ENCODE results near the gene ARHGEF2. TPM values are rescaled to one million over a fixed set of nuclear protein-coding genes. Genes with fewer than 3 reads are reported as not detected.
A peak's percentile ranks its signal among the peaks of the same experiment; 100 is the strongest.

ARHGEF2 gene
- total and polyA plus RNA-seq, 2 donors from 2014 or later = 32.3 to 99.6 TPM

- Histone ChIP-seq H3K4me1 (ENCODE audit: control insufficient read depth in 2 of 3, insufficient read depth in 2 of 3, low read depth in 1 of 3, low read length in 3 of 3) (peaks cover 2 to 5% (median 5%) of the 10 kb centered on the region in 3 donors), H3K9me3 (ENCODE audit: control insufficient read depth in 2 of 3, insufficient read depth in 1 of 3, low read length in 3 of 3) (no peaks in the 10 kb centered on the region), H3K36me3 (ENCODE audit: control insufficient read depth in 2 of 3, insufficient read depth in 3 of 3, low read length in 3 of 3) (no peaks in the 10 kb centered on the region), H3K9ac (ENCODE audit: low read length in 3 of 3) (no peak overlapping the region), H3K27ac (ENCODE audit: low read depth in 2 of 2, low read length in 2 of 2) (no peak overlapping the region), H3K27me3 (ENCODE audit: control insufficient read depth, insufficient read depth, low read length) (no peaks in the 10 kb centered on the region), H3K4me3 (ENCODE audit: low read length in 3 of 3) (peak overlapping the region in 1 of 3 donors; percentile 29)
- DNase-seq = no peak
- intact Hi-C loops (cut with DNase I) = no loop called here
- TF ChIP-seq, protein P1, sequence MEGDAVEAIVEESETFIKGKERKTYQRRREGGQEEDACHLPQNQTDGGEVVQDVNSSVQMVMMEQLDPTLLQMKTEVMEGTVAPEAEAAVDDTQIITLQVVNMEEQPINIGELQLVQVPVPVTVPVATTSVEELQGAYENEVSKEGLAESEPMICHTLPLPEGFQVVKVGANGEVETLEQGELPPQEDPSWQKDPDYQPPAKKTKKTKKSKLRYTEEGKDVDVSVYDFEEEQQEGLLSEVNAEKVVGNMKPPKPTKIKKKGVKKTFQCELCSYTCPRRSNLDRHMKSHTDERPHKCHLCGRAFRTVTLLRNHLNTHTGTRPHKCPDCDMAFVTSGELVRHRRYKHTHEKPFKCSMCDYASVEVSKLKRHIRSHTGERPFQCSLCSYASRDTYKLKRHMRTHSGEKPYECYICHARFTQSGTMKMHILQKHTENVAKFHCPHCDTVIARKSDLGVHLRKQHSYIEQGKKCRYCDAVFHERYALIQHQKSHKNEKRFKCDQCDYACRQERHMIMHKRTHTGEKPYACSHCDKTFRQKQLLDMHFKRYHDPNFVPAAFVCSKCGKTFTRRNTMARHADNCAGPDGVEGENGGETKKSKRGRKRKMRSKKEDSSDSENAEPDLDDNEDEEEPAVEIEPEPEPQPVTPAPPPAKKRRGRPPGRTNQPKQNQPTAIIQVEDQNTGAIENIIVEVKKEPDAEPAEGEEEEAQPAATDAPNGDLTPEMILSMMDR (IDR thresholded peaks at IDR 0.05; ENCODE audit: borderline replicate concordance, extremely low read depth, insufficient read depth) = no peak
- FAIRE-seq = no peak
Observed at GRCh38 chr1:156024801-156025200, 46.5 kb upstream of the ARHGEF2 start.

GRCh38 chr1:156021954-156022353 lies 43.6 kb upstream of the ARHGEF2 start:
- TF ChIP-seq, protein P1 (IDR thresholded peaks at IDR 0.05; ENCODE audit: borderline replicate concordance, extremely low read depth, insufficient read depth) = no peak
- H3K27me3 ChIP-seq (ENCODE audit: control insufficient read depth, insufficient read depth, low read length) = no peaks in the 10 kb centered on the region
- no peak overlapping the region for H3K27ac ChIP-seq (ENCODE audit: low read depth in 2 of 2, low read length in 2 of 2)
- peaks cover 0 to 3% (median 0%) of the 10 kb centered on the region in 3 donors for H3K36me3 ChIP-seq (ENCODE audit: control insufficient read depth in 2 of 3, insufficient read depth in 3 of 3, low read length in 3 of 3)
- FAIRE-seq (no peak), DNase-seq (no peak)
- no peak overlapping the region for H3K9ac ChIP-seq (ENCODE audit: low read length in 3 of 3)
- H3K4me1 ChIP-seq (ENCODE audit: control insufficient read depth in 2 of 3, insufficient read depth in 2 of 3, low read depth in 1 of 3, low read length in 3 of 3) = peaks cover 3 to 9% (median 8%) of the 10 kb centered on the region in 3 donors
- intact Hi-C loops (cut with DNase I) = no loop called here
- no peaks in the 10 kb centered on the region for H3K9me3 ChIP-seq (ENCODE audit: control insufficient read depth in 2 of 3, insufficient read depth in 1 of 3, low read length in 3 of 3)
- no peak overlapping the region for H3K4me3 ChIP-seq (ENCODE audit: low read length in 3 of 3)

- intact Hi-C loops (cut with DNase I) = no loop called here
- no peaks in the 10 kb centered on the region for H3K27me3 ChIP-seq (ENCODE audit: control insufficient read depth, insufficient read depth, low read length)
- H3K4me1 ChIP-seq (ENCODE audit: control insufficient read depth in 2 of 3, insufficient read depth in 2 of 3, low read depth in 1 of 3, low read length in 3 of 3) = peaks cover 3 to 9% (median 8%) of the 10 kb centered on the region in 3 donors
- peak overlapping the region in 2 of 3 donors; percentile 17 to 71 for H3K9ac ChIP-seq (ENCODE audit: low read length in 3 of 3)
- H3K27ac ChIP-seq (ENCODE audit: low read depth in 2 of 2, low read length in 2 of 2) = peak overlapping the region in 1 of 2 donors; percentile 69
- peaks cover 0 to 3% (median 0%) of the 10 kb centered on the region in 3 donors for H3K36me3 ChIP-seq (ENCODE audit: control insufficient read depth in 2 of 3, insufficient read depth in 3 of 3, low read length in 3 of 3)
- no peaks in the 10 kb centered on the region for H3K9me3 ChIP-seq (ENCODE audit: control insufficient read depth in 2 of 3, insufficient read depth in 1 of 3, low read length in 3 of 3)
- TF ChIP-seq, protein P1 (IDR thresholded peaks at IDR 0.05; ENCODE audit: borderline replicate concordance, extremely low read depth, insufficient read depth) = no peak
- DNase-seq (no peak), FAIRE-seq (no peak)
- H3K4me3 ChIP-seq (ENCODE audit: low read length in 3 of 3) = peak overlapping the region; percentile 82 to 90 (median 87)
Observed at GRCh38 chr1:156021093-156021428, 42.7 kb upstream of the ARHGEF2 start.

All from kidney (tissue), 14 donors.